ENCODE data around the gene ADAMTSL2.
A peak's percentile ranks its signal among the peaks of the same experiment; 100 is the strongest.

Gene ADAMTSL2

GRCh38 chr9:133534346-133535291, at the start of gene ADAMTSL2:
ADAMTSL2 (plus strand) TSS chr9:133534704; CDS start chr9:133536713, 2,009 bp downstream.
- peaks cover 24% of the 10 kb centered on the region for H3K27me3 Mint-ChIP-seq
- H3K9me3 Mint-ChIP-seq = no peaks in the 10 kb centered on the region
- DNase-seq = peak; percentile 57
- H3K4me1 Mint-ChIP-seq (ENCODE audit: low read depth) = peaks cover 16% of the 10 kb centered on the region
- H3K27ac Mint-ChIP-seq = no peak within 1 kb of the TSS
- no peak within 1 kb of the TSS for H3K4me3 Mint-ChIP-seq
- H3K36me3 Mint-ChIP-seq (ENCODE audit: low read depth) = no peaks in the 10 kb centered on the region

- Mint-ChIP-seq H3K27ac (peak overlapping the region; percentile 50), H3K9me3 (no peaks in the 10 kb centered on the region), H3K27me3 (peaks cover 4% of the 10 kb centered on the region), H3K4me3 (no peak overlapping the region), H3K36me3 (ENCODE audit: low read depth) (no peaks in the 10 kb centered on the region), H3K4me1 (ENCODE audit: low read depth) (peaks cover 4% of the 10 kb centered on the region)
- DNase-seq = no peak
These were observed 48.8 kb upstream of the ADAMTSL2 start for GRCh38 chr9:133485531-133486260.

GRCh38 chr9:133487331-133487725, 47.2 kb upstream of the ADAMTSL2 start:
- Mint-ChIP-seq H3K4me1 (ENCODE audit: low read depth) (peaks cover 4% of the 10 kb centered on the region), H3K9me3 (no peaks in the 10 kb centered on the region), H3K27me3 (peaks cover 4% of the 10 kb centered on the region), H3K36me3 (ENCODE audit: low read depth) (no peaks in the 10 kb centered on the region), H3K4me3 (no peak overlapping the region), H3K27ac (no peak overlapping the region)
- DNase-seq = no peak

- Mint-ChIP-seq H3K9me3 (no peaks in the 10 kb centered on the region), H3K4me3 (no peak overlapping the region), H3K27me3 (peaks cover 4% of the 10 kb centered on the region), H3K36me3 (ENCODE audit: low read depth) (no peaks in the 10 kb centered on the region), H3K4me1 (ENCODE audit: low read depth) (peaks cover 4% of the 10 kb centered on the region), H3K27ac (no peak overlapping the region)
- no peak for DNase-seq
These were observed 45.7 kb upstream of the ADAMTSL2 start for GRCh38 chr9:133488686-133489252.

- Mint-ChIP-seq H3K9me3 (no peaks in the 10 kb centered on the region), H3K4me1 (ENCODE audit: low read depth) (peaks cover 4% of the 10 kb centered on the region), H3K27me3 (peaks cover 4% of the 10 kb centered on the region), H3K36me3 (ENCODE audit: low read depth) (no peaks in the 10 kb centered on the region), H3K4me3 (no peak overlapping the region), H3K27ac (no peak overlapping the region)
- no peak for DNase-seq
These were observed 45.0 kb upstream of the ADAMTSL2 start for GRCh38 chr9:133489253-133490190.

GRCh38 chr9:133490201-133490681, 44.3 kb upstream of the ADAMTSL2 start:
- Mint-ChIP-seq H3K4me3 (no peak overlapping the region), H3K36me3 (ENCODE audit: low read depth) (no peaks in the 10 kb centered on the region), H3K27me3 (peaks cover 4% of the 10 kb centered on the region), H3K9me3 (no peaks in the 10 kb centered on the region), H3K27ac (no peak overlapping the region), H3K4me1 (ENCODE audit: low read depth) (peaks cover 4% of the 10 kb centered on the region)
- no peak for DNase-seq

DNA sequence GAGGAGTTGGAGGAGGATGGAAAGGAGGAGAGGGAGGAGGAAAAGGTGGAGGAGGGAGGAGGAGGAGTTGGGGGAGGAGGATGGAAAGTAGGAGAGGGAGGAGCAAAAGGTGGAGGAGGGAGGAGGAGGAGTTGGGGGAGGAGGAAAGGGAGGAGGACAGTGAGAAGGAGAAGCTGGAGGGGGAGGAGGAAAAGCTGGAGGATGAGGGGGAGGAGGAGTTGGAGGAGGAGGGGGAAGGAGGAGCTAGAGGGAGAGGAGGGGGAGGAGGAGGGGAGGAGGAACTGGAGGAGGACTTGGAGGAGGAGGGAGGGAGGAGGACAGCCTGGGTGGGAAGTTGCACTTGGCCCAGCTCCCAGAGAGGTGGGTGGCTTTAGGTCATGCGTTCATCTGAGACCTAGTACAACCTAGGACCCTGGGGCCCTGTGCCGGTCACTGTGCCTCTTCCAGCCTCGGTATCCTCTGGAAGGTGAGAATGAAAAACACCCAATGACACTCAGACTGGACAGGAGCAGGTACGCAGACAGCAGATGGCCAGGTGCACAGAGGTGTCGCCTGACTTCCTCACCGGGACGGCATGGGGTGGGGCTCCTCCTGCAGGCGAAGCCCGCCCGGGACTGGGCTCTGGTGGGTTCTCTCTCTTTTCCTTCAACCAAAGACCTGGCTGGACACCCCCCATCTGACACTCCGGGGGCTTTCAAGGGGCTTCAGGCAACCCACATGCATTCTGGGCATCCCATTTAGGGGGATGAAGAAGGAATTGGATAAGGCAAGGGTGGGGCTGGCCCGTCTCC, 43.4 kb upstream of the ADAMTSL2 start:
- DNase-seq = no peak
- H3K27ac Mint-ChIP-seq = no peak overlapping the region
- H3K4me3 Mint-ChIP-seq = no peak overlapping the region
- H3K36me3 Mint-ChIP-seq (ENCODE audit: low read depth) = no peaks in the 10 kb centered on the region
- peaks cover 4% of the 10 kb centered on the region for H3K27me3 Mint-ChIP-seq
- no peaks in the 10 kb centered on the region for H3K9me3 Mint-ChIP-seq
- H3K4me1 Mint-ChIP-seq (ENCODE audit: low read depth) = peaks cover 2% of the 10 kb centered on the region

GRCh38 chr9:133491656-133491925, 42.9 kb upstream of the ADAMTSL2 start:
- no peak overlapping the region for H3K4me3 Mint-ChIP-seq
- no peaks in the 10 kb centered on the region for H3K9me3 Mint-ChIP-seq
- DNase-seq = no peak
- no peaks in the 10 kb centered on the region for H3K36me3 Mint-ChIP-seq (ENCODE audit: low read depth)
- H3K4me1 Mint-ChIP-seq (ENCODE audit: low read depth) = no peaks in the 10 kb centered on the region
- H3K27me3 Mint-ChIP-seq = peaks cover 4% of the 10 kb centered on the region
- no peak overlapping the region for H3K27ac Mint-ChIP-seq

DNA sequence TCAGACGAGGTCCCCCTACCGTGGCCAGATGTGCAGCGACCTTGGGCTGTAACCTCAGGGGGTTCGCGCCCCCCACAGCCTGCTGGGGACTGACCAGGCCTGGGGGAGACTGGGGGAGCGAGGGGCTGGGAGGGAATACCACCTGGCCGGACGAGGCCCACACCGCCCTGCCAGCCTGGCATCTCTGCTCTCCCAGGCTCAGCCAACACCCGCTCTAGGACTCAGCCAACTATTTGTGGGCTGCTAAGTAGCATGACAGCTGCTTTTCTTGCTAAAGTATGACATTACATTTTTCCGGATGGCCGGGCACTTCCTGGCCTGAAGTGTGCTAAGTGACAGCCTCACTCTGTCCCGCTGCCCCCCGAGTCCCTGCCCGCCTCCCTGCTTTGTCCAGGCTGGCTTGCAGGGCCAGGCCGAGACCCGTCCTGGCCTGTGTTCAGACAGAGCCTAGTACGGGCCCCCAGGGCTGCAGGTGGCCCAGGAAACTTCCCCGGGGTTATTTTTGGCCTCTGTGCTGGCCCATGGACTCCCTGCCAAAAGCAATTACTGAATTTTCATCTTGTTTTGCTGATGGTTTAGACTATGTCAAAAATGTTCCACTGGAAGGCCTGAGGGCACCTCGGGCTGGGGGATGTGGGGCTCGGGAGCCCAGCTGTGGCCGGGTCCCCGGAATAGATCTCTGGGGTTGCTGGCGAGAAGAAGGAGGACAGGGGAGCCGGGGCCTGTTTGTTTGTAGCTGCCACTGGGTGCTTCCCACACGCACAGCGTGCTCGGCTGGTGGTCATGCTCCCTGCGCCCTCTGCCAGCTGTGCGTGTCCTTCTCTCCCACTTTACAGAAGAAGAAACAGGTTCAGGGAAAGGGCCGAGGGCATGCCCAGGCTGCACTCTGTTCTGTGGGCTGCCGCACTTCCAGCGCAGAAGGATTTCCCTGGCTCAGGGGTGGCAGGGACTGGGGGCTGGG, 42.2 kb upstream of the ADAMTSL2 start:
- Mint-ChIP-seq H3K9me3 (no peaks in the 10 kb centered on the region), H3K4me1 (ENCODE audit: low read depth) (no peaks in the 10 kb centered on the region), H3K4me3 (no peak overlapping the region), H3K27me3 (peaks cover 4% of the 10 kb centered on the region), H3K36me3 (ENCODE audit: low read depth) (no peaks in the 10 kb centered on the region), H3K27ac (no peak overlapping the region)
- DNase-seq = no peak

DNA sequence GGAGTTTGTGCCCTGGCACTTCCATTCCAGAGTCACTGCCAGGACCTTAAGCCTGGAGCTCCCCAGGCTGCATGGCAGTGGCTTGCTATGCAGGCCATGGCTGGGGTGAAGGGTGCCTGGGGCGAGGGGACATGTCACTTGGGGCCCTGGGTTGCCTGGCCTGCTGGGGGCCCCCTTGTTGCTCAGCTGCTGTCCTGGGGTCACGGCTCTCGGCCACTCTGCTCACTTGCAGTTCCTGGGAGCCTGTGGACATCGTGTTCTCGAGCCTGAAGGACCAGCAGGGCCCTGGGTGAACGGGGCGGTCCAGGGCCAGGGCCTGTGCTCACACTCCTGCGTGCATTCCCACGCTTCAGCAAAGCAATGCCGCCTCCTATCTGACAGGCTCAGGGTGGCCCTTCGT, 41.1 kb upstream of the ADAMTSL2 start:
- Mint-ChIP-seq H3K36me3 (ENCODE audit: low read depth) (no peaks in the 10 kb centered on the region), H3K4me3 (no peak overlapping the region), H3K4me1 (ENCODE audit: low read depth) (no peaks in the 10 kb centered on the region), H3K27me3 (peaks cover 7% of the 10 kb centered on the region), H3K9me3 (no peaks in the 10 kb centered on the region), H3K27ac (no peak overlapping the region)
- no peak for DNase-seq

- Mint-ChIP-seq H3K4me1 (ENCODE audit: low read depth) (no peaks in the 10 kb centered on the region), H3K27ac (no peak overlapping the region), H3K9me3 (no peaks in the 10 kb centered on the region), H3K36me3 (ENCODE audit: low read depth) (no peaks in the 10 kb centered on the region), H3K4me3 (no peak overlapping the region), H3K27me3 (peaks cover 10% of the 10 kb centered on the region)
- DNase-seq = no peak
These were observed 40.5 kb upstream of the ADAMTSL2 start for GRCh38 chr9:133493845-133494540.

GRCh38 chr9:133494636-133495326, 39.7 kb upstream of the ADAMTSL2 start:
- H3K27ac Mint-ChIP-seq = no peak overlapping the region
- no peaks in the 10 kb centered on the region for H3K4me1 Mint-ChIP-seq (ENCODE audit: low read depth)
- H3K9me3 Mint-ChIP-seq = no peaks in the 10 kb centered on the region
- peaks cover 10% of the 10 kb centered on the region for H3K27me3 Mint-ChIP-seq
- no peak for DNase-seq
- no peaks in the 10 kb centered on the region for H3K36me3 Mint-ChIP-seq (ENCODE audit: low read depth)
- H3K4me3 Mint-ChIP-seq = no peak overlapping the region

Data from activated T-cell treated with anti-CD3 and anti-CD28 coated beads, Interleukin-2, amount 50 U/mL, for 24 hours (primary cell).